ENCODE results near the gene SKIC2. TPM values are rescaled to one million over a fixed set of nuclear protein-coding genes. Genes with fewer than 3 reads are reported as not detected.

SKIC2 gene
- total RNA-seq, 1 experiment from 2014 or later = 68.0 TPM

MicroRNA genes within 50 kb of the gene (microRNA counts, 767-probe panel; counts per million panel counts)
- microRNA hsa-miR-1236 = not detected

Small RNA genes lying within 50 kb of the gene (microRNA-seq; reads per million reads assigned to microRNA genes)
- gene MIR1236 (ENCODE audit: borderline number of aligned reads) = not detected

Other genes with a start within 250 kb of the SKIC2 start
- not detected for gene LY6G6D, start 243.8 kb upstream of the SKIC2 start, total RNA-seq (2021; ENCODE audit: unreplicated experiment)
- 0.54 TPM for gene LY6G6C, start 237.4 kb upstream of the SKIC2 start, total RNA-seq (2021; ENCODE audit: unreplicated experiment)
- 0.42 TPM for gene MPIG6B, start 235.8 kb upstream of the SKIC2 start, total RNA-seq (2021; ENCODE audit: unreplicated experiment)
- 43.4 TPM for gene DDAH2, start 229.9 kb upstream of the SKIC2 start, total RNA-seq (2021; ENCODE audit: unreplicated experiment)
- gene CLIC1, start 222.6 kb upstream of the SKIC2 start, total RNA-seq (2021; ENCODE audit: unreplicated experiment) = 432 TPM
- gene MSH5, start 219.2 kb upstream of the SKIC2 start, total RNA-seq (2021; ENCODE audit: unreplicated experiment) = 90.4 TPM
- gene SAPCD1, start 196.5 kb upstream of the SKIC2 start, total RNA-seq (2021; ENCODE audit: unreplicated experiment) = 18.2 TPM
- 14.6 TPM for gene VWA7, start 181.8 kb upstream of the SKIC2 start, total RNA-seq (2021; ENCODE audit: unreplicated experiment)
- gene VARS1, start 163.4 kb upstream of the SKIC2 start, total RNA-seq (2021; ENCODE audit: unreplicated experiment) = 254 TPM
- 89.7 TPM for gene LSM2, start 152.2 kb upstream of the SKIC2 start, total RNA-seq (2021; ENCODE audit: unreplicated experiment)
- gene HSPA1L, start 143.9 kb upstream of the SKIC2 start, total RNA-seq (2021; ENCODE audit: unreplicated experiment) = 0.12 TPM
- 5.0 TPM for gene HSPA1A, start 143.6 kb upstream of the SKIC2 start, total RNA-seq (2021; ENCODE audit: unreplicated experiment)
- gene HSPA1B, start 131.4 kb upstream of the SKIC2 start, total RNA-seq (2021; ENCODE audit: unreplicated experiment) = 214 TPM
- gene NEU1, start 96.4 kb upstream of the SKIC2 start, total RNA-seq (2021; ENCODE audit: unreplicated experiment) = 15.1 TPM
- gene SLC44A4, start 80.2 kb upstream of the SKIC2 start, total RNA-seq (2021; ENCODE audit: unreplicated experiment) = 0.74 TPM
- 84.0 TPM for gene EHMT2, start 61.5 kb upstream of the SKIC2 start, total RNA-seq (2021; ENCODE audit: unreplicated experiment)
- 10.3 TPM for gene ZBTB12, start 57.1 kb upstream of the SKIC2 start, total RNA-seq (2021; ENCODE audit: unreplicated experiment)
- gene C2, start 31.5 kb upstream of the SKIC2 start, total RNA-seq (2021; ENCODE audit: unreplicated experiment) = 3.1 TPM
- gene CFB, start 13.1 kb upstream of the SKIC2 start, total RNA-seq (2021; ENCODE audit: unreplicated experiment) = 1.5 TPM
- gene NELFE, start 204 bp upstream of the SKIC2 start, total RNA-seq (2021; ENCODE audit: unreplicated experiment) = 68.3 TPM
- gene DXO, start 13.0 kb downstream of the SKIC2 start, total RNA-seq (2021; ENCODE audit: unreplicated experiment) = 16.4 TPM
- 5.1 TPM for gene C4A, start 22.9 kb downstream of the SKIC2 start, total RNA-seq (2021; ENCODE audit: unreplicated experiment)
- 6.3 TPM for gene C4B, start 55.6 kb downstream of the SKIC2 start, total RNA-seq (2021; ENCODE audit: unreplicated experiment)
- 1.4 TPM for gene CYP21A2, start 79.2 kb downstream of the SKIC2 start, total RNA-seq (2021; ENCODE audit: unreplicated experiment)
- 8.5 TPM for gene TNXB, start 150.2 kb downstream of the SKIC2 start, total RNA-seq (2021; ENCODE audit: unreplicated experiment)
- gene ATF6B, start 169.1 kb downstream of the SKIC2 start, total RNA-seq (2021; ENCODE audit: unreplicated experiment) = 63.9 TPM
- gene FKBPL, start 171.1 kb downstream of the SKIC2 start, total RNA-seq (2021; ENCODE audit: unreplicated experiment) = 11.2 TPM
- gene PRRT1, start 192.8 kb downstream of the SKIC2 start, total RNA-seq (2021; ENCODE audit: unreplicated experiment) = 6.1 TPM
- 21.0 TPM for gene PPT2, start 195.0 kb downstream of the SKIC2 start, total RNA-seq (2021; ENCODE audit: unreplicated experiment)
- 29.0 TPM for gene EGFL8, start 205.4 kb downstream of the SKIC2 start, total RNA-seq (2021; ENCODE audit: unreplicated experiment)
- gene AGPAT1, start 216.9 kb downstream of the SKIC2 start, total RNA-seq (2021; ENCODE audit: unreplicated experiment) = 55.6 TPM
- gene RNF5, start 219.2 kb downstream of the SKIC2 start, total RNA-seq (2021; ENCODE audit: unreplicated experiment) = 45.9 TPM
- gene AGER, start 225.1 kb downstream of the SKIC2 start, total RNA-seq (2021; ENCODE audit: unreplicated experiment) = 22.6 TPM
- 79.0 TPM for gene PBX2, start 231.0 kb downstream of the SKIC2 start, total RNA-seq (2021; ENCODE audit: unreplicated experiment)
- 1.2 TPM for gene GPSM3, start 233.5 kb downstream of the SKIC2 start, total RNA-seq (2021; ENCODE audit: unreplicated experiment)

Data from HCT116 (cell line).